Femur (tissue), 1 donor: Measurements from ENCODE around the gene TTC21A.
A peak's percentile ranks its signal among the peaks of the same experiment; 100 is the strongest.

Source experiments
- DNase-seq: peaks from one replicate; pipeline ENCODE4 v3.0.0-alpha.2; 2017

TTC21A gene

GRCh38 chr3:39137991-39138803 lies 30.7 kb downstream of the TTC21A start:
- no peak for DNase-seq

- peak; percentile 85 for DNase-seq
Measured at GRCh38 chr3:39138804-39139415, 31.4 kb downstream of the TTC21A start.

GRCh38 chr3:39139442-39139841 lies 32.0 kb downstream of the TTC21A start:
- no peak for DNase-seq

- DNase-seq: no peak
Measured at GRCh38 chr3:39140341-39140971, 33.0 kb downstream of the TTC21A start.

GRCh38 chr3:39141171-39141995 lies 33.9 kb downstream of the TTC21A start:
- DNase-seq: peak; percentile 64

- DNase-seq: no peak
Measured at GRCh38 chr3:39142067-39142466, 34.6 kb downstream of the TTC21A start.

GRCh38 chr3:39143051-39143885 lies 35.8 kb downstream of the TTC21A start:
- DNase-seq: no peak

- no peak for DNase-seq
Measured at GRCh38 chr3:39144095-39144747, 36.7 kb downstream of the TTC21A start.

GRCh38 chr3:39144748-39145380 lies 37.4 kb downstream of the TTC21A start:
- DNase-seq: no peak

GRCh38 chr3:39146083-39146501 lies 38.6 kb downstream of the TTC21A start:
- DNase-seq: no peak

GRCh38 chr3:39146611-39147591 lies 39.4 kb downstream of the TTC21A start:
- peak; percentile 85 for DNase-seq

- peak; percentile 64 for DNase-seq
Measured at GRCh38 chr3:39147711-39148434, 40.4 kb downstream of the TTC21A start.

GRCh38 chr3:39148435-39149058 lies 41.1 kb downstream of the TTC21A start:
- no peak for DNase-seq

- DNase-seq: no peak
Measured at GRCh38 chr3:39149059-39149455, 41.6 kb downstream of the TTC21A start.

GRCh38 chr3:39149498-39150147 lies 42.1 kb downstream of the TTC21A start:
- DNase-seq: no peak

- DNase-seq: peak; percentile 45
Measured at GRCh38 chr3:39150148-39150802, 42.8 kb downstream of the TTC21A start.
